ENCODE results near the gene FOXP1. TPM values are rescaled to one million over a fixed set of nuclear protein-coding genes. Genes with fewer than 3 reads are reported as not detected.

The FOXP1 gene
- total and polyA plus RNA-seq, 4 donors: 4.9 to 35.4 (median 32.0) TPM

GRCh38 chr3:71546821-71547220 is 36.7 kb downstream of the FOXP1 start:
- DNase-seq (ENCODE audit: low spot score): no peak

GRCh38 chr3:71545330-71545729 is 38.2 kb downstream of the FOXP1 start:
- 82% methylated on average over 2 of the region's 2 CpGs for WGBS
- no peak overlapping the region for H3K27ac ChIP-seq (ENCODE audit: low read depth in 1 of 2, low read length in 2 of 2)
- TF ChIP-seq HNF4G (IDR thresholded peaks at IDR 0.05) (no peak), JUND (IDR thresholded peaks at IDR 0.05) (no peak), EGR1 (IDR thresholded peaks at IDR 0.05; ENCODE audit: low read depth in 2 of 2) (no peak), CTCF (IDR thresholded peaks at IDR 0.05; ENCODE audit: low read depth, low read length, missing input control) (no peak), RAD21 (IDR thresholded peaks at IDR 0.05) (no peak), GABPA (IDR thresholded peaks at IDR 0.05 in 1 of 2, conservative IDR thresholded peaks at IDR 0.05 in 1 of 2) (no peak), REST (IDR thresholded peaks at IDR 0.05) (no peak), ATF3 (IDR thresholded peaks at IDR 0.05) (no peak), NR2F2 (IDR thresholded peaks at IDR 0.05) (no peak), RXRA (IDR thresholded peaks at IDR 0.05) (no peak), FOXA2 (IDR thresholded peaks at IDR 0.05) (no peak), FOXA1 (IDR thresholded peaks at IDR 0.05) (no peak), HNF4A (conservative IDR thresholded peaks at IDR 0.05) (no peak), YY1 (IDR thresholded peaks at IDR 0.05) (no peak), TAF1 (conservative IDR thresholded peaks at IDR 0.05) (no peak), ZBTB33 (IDR thresholded peaks at IDR 0.05) (no peak), MAX (IDR thresholded peaks at IDR 0.05) (no peak), SP1 (IDR thresholded peaks at IDR 0.05) (no peak)

More at GRCh38 chr3:71546821-71547220, 36.7 kb downstream of the FOXP1 start:
- no peak for TF ChIP-seq MAX (IDR thresholded peaks at IDR 0.05)
- TF ChIP-seq ATF3 (IDR thresholded peaks at IDR 0.05): no peak
- no peak for TF ChIP-seq FOXA2 (IDR thresholded peaks at IDR 0.05)
- H3K4me1 ChIP-seq (ENCODE audit: control insufficient read depth in 4 of 4, insufficient read depth in 4 of 4, low read length in 3 of 4): peaks cover 14 to 37% (median 28%) of the 10 kb centered on the region in 4 donors
- 54% methylated on average over 2 of the region's 2 CpGs for WGBS
- no peaks in the 10 kb centered on the region for H3K36me3 ChIP-seq (ENCODE audit: control insufficient read depth in 4 of 4, insufficient read depth in 3 of 4, low read depth in 1 of 4, low read length in 3 of 4)
- peak overlapping the region; percentile 20 to 43 for H3K27ac ChIP-seq (ENCODE audit: low read depth in 1 of 2, low read length in 2 of 2)
- H3K27me3 ChIP-seq (ENCODE audit: control insufficient read depth in 4 of 4, insufficient read depth in 4 of 4, low read length in 3 of 4): no peaks in the 10 kb centered on the region
- H3K4me3 ChIP-seq (ENCODE audit: low read depth in 1 of 3, low read length in 3 of 3): no peak overlapping the region
- no peak overlapping the region for H3K9ac ChIP-seq (ENCODE audit: low read depth in 1 of 2, low read length in 2 of 2)
- H3K9me3 ChIP-seq (ENCODE audit: control insufficient read depth in 4 of 4, low read length in 3 of 4): no peaks in the 10 kb centered on the region

More at GRCh38 chr3:71545330-71545729, 38.2 kb downstream of the FOXP1 start:
- Histone ChIP-seq H3K4me1 (ENCODE audit: control insufficient read depth in 4 of 4, insufficient read depth in 4 of 4, low read length in 3 of 4) (peaks cover 14 to 37% (median 28%) of the 10 kb centered on the region in 4 donors), H3K4me3 (ENCODE audit: low read depth in 1 of 3, low read length in 3 of 3) (no peak overlapping the region), H3K27me3 (ENCODE audit: control insufficient read depth in 4 of 4, insufficient read depth in 4 of 4, low read length in 3 of 4) (no peaks in the 10 kb centered on the region), H3K9me3 (ENCODE audit: control insufficient read depth in 4 of 4, low read length in 3 of 4) (no peaks in the 10 kb centered on the region), H3K36me3 (ENCODE audit: control insufficient read depth in 4 of 4, insufficient read depth in 3 of 4, low read depth in 1 of 4, low read length in 3 of 4) (no peaks in the 10 kb centered on the region), H3K9ac (ENCODE audit: low read depth in 1 of 2, low read length in 2 of 2) (no peak overlapping the region)
- DNase-seq (ENCODE audit: low spot score): no peak
